ENCODE results near the gene DLGAP1.

GRCh38 chr18:3593381-3593903 lies 861.7 kb downstream of the DLGAP1 start:
- no peak for TF ChIP-seq CTCF (IDR thresholded peaks at IDR 0.05; ENCODE audit: low read length)
- TF ChIP-seq EZH2 (IDR thresholded peaks at IDR 0.05; ENCODE audit: borderline replicate concordance, low read length): no peak

Measured in OCI-LY1 (cell line).